ENCODE results near the gene MAGIX. TPM values are rescaled to one million over a fixed set of nuclear protein-coding genes. Genes with fewer than 3 reads are reported as not detected.
A peak's percentile ranks its signal among the peaks of the same experiment; 100 is the strongest.

MAGIX gene
- polyA plus RNA-seq, 3 donors = 1.1 to 2.0 (median 1.5) TPM

GRCh38 chrX:49197543-49198087 lies 35.1 kb downstream of the MAGIX start:
- no peak overlapping the region for H3K4me2 ChIP-seq (replicated peaks; ENCODE audit: extremely low read depth, low read length, poor library complexity, severe bottlenecking)
- Mint-ChIP-seq H3K4me3 (peak overlapping the region in 1 of 2 donors; percentile 22), H3K4me1 (peaks cover 10% of the 10 kb centered on the region), H3K27me3 (ENCODE audit: low read depth in 3 of 3) (peaks cover 9 to 22% (median 14%) of the 10 kb centered on the region in 3 donors), H3K27ac (no peak overlapping the region), H3K9me3 (peaks cover 0 to 3% (median 0%) of the 10 kb centered on the region in 7 donors), H3K36me3 (peaks cover 0 to 2% of the 10 kb centered on the region in 2 donors)
- H3K9ac ChIP-seq (ENCODE audit: insufficient read depth, low read length, poor library complexity, severe bottlenecking) = no peak overlapping the region
- 92% methylated on average over 4 of the region's 13 CpGs for WGBS (ENCODE audit: insufficient coverage)
- H4K20me1 ChIP-seq (ENCODE audit: insufficient read depth, low read length) = no peaks in the 10 kb centered on the region
- intact Hi-C loops (cut with micrococcal nuclease) = no loop called here
- H3K27me3 ChIP-seq (ENCODE audit: control insufficient read depth in 2 of 2, insufficient read depth in 2 of 2, low read length in 2 of 2) = peaks cover 0 to 13% of the 10 kb centered on the region in 2 donors
- TF ChIP-seq, protein P1, sequence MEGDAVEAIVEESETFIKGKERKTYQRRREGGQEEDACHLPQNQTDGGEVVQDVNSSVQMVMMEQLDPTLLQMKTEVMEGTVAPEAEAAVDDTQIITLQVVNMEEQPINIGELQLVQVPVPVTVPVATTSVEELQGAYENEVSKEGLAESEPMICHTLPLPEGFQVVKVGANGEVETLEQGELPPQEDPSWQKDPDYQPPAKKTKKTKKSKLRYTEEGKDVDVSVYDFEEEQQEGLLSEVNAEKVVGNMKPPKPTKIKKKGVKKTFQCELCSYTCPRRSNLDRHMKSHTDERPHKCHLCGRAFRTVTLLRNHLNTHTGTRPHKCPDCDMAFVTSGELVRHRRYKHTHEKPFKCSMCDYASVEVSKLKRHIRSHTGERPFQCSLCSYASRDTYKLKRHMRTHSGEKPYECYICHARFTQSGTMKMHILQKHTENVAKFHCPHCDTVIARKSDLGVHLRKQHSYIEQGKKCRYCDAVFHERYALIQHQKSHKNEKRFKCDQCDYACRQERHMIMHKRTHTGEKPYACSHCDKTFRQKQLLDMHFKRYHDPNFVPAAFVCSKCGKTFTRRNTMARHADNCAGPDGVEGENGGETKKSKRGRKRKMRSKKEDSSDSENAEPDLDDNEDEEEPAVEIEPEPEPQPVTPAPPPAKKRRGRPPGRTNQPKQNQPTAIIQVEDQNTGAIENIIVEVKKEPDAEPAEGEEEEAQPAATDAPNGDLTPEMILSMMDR (IDR thresholded peaks at IDR 0.05) = no peak
- H3K4me3 ChIP-seq (replicated peaks in 1 of 3; ENCODE audit: low read depth in 2 of 3, low read length in 3 of 3) = no peak overlapping the region
- no peaks in the 10 kb centered on the region for H3K9me3 ChIP-seq (replicated peaks in 1 of 2; ENCODE audit: control insufficient read depth in 1 of 2, insufficient read depth in 1 of 2, low read length in 2 of 2)
- DNase-seq = no peak
- H3K27ac ChIP-seq (ENCODE audit: low read depth in 1 of 2, low read length in 2 of 2) = no peak overlapping the region
- peaks cover 10 to 11% of the 10 kb centered on the region in 2 donors for H3K4me1 ChIP-seq (ENCODE audit: control insufficient read depth in 1 of 2, insufficient read depth in 2 of 2, low read length in 2 of 2)
- no peaks in the 10 kb centered on the region for H3K36me3 ChIP-seq (replicated peaks in 1 of 2; ENCODE audit: control insufficient read depth in 1 of 2, insufficient read depth in 2 of 2, low read length in 2 of 2)
- no peak overlapping the region for H2AFZ ChIP-seq (ENCODE audit: insufficient read depth, low read depth, low read length, poor library complexity, severe bottlenecking)
- H3K79me2 ChIP-seq (ENCODE audit: insufficient read depth, low read length) = no peaks in the 10 kb centered on the region

GRCh38 chrX:49198540-49199314 lies 36.2 kb downstream of the MAGIX start:
- Mint-ChIP-seq H3K27me3 (ENCODE audit: low read depth in 3 of 3) (peaks cover 9 to 22% (median 13%) of the 10 kb centered on the region in 3 donors), H3K36me3 (peaks cover 0 to 2% of the 10 kb centered on the region in 2 donors), H3K4me1 (peaks cover 10% of the 10 kb centered on the region), H3K9me3 (no peaks in the 10 kb centered on the region), H3K4me3 (peak overlapping the region in 1 of 2 donors; percentile 70), H3K27ac (peak overlapping the region in 1 of 7 donors; percentile 41)
- Histone ChIP-seq H3K79me2 (ENCODE audit: insufficient read depth, low read length) (no peaks in the 10 kb centered on the region), H3K27me3 (ENCODE audit: control insufficient read depth in 2 of 2, insufficient read depth in 2 of 2, low read length in 2 of 2) (peaks cover 0 to 13% of the 10 kb centered on the region in 2 donors), H3K27ac (ENCODE audit: low read depth in 1 of 2, low read length in 2 of 2) (no peak overlapping the region), H3K4me3 (replicated peaks in 1 of 3; ENCODE audit: low read depth in 2 of 3, low read length in 3 of 3) (no peak overlapping the region), H4K20me1 (ENCODE audit: insufficient read depth, low read length) (no peaks in the 10 kb centered on the region), H3K4me2 (replicated peaks; ENCODE audit: extremely low read depth, low read length, poor library complexity, severe bottlenecking) (no peak overlapping the region), H3K4me1 (ENCODE audit: control insufficient read depth in 1 of 2, insufficient read depth in 2 of 2, low read length in 2 of 2) (peaks cover 10 to 11% of the 10 kb centered on the region in 2 donors), H3K9ac (ENCODE audit: insufficient read depth, low read length, poor library complexity, severe bottlenecking) (no peak overlapping the region), H3K9me3 (replicated peaks in 1 of 2; ENCODE audit: control insufficient read depth in 1 of 2, insufficient read depth in 1 of 2, low read length in 2 of 2) (no peaks in the 10 kb centered on the region), H3K36me3 (replicated peaks in 1 of 2; ENCODE audit: control insufficient read depth in 1 of 2, insufficient read depth in 2 of 2, low read length in 2 of 2) (no peaks in the 10 kb centered on the region), H2AFZ (ENCODE audit: insufficient read depth, low read depth, low read length, poor library complexity, severe bottlenecking) (no peak overlapping the region)
- WGBS (ENCODE audit: insufficient coverage) = 63% methylated on average over 5 of the region's 12 CpGs
- TF ChIP-seq, protein P1 (IDR thresholded peaks at IDR 0.05) = no peak
- intact Hi-C loops (cut with micrococcal nuclease) = no loop called here
- DNase-seq = peak in 1 of 3 donors; percentile 28
